Ishikawa (cell line): ENCODE results near the gene MED12L.

Experiments
- MAX ChIP-seq: IDR thresholded peaks from 2 replicates; pipeline ENCODE4 v1.6.1; 2012

Gene MED12L

GRCh38 chr3:151483961-151484520 lies 398.6 kb downstream of the MED12L start:
- TF ChIP-seq MAX = no peak
